ENCODE results near the gene GPBP1L1. TPM values are rescaled to one million over a fixed set of nuclear protein-coding genes. Genes with fewer than 3 reads are reported as not detected.

GPBP1L1 gene
- total and polyA plus RNA-seq, 9 of the 15 experiments (the other 6 are each of a cell fraction or from before 2014, with no cell fraction given) = 86.0 to 216 (median 138) TPM

- TF ChIP-seq, protein P1, sequence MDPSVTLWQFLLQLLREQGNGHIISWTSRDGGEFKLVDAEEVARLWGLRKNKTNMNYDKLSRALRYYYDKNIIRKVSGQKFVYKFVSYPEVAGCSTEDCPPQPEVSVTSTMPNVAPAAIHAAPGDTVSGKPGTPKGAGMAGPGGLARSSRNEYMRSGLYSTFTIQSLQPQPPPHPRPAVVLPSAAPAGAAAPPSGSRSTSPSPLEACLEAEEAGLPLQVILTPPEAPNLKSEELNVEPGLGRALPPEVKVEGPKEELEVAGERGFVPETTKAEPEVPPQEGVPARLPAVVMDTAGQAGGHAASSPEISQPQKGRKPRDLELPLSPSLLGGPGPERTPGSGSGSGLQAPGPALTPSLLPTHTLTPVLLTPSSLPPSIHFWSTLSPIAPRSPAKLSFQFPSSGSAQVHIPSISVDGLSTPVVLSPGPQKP (CRISPR knock-in tag; IDR thresholded peaks at IDR 0.05) = no peak
- TF ChIP-seq MLX (CRISPR knock-in tag; conservative IDR thresholded peaks at IDR 0.05) = no peak
Observed at GRCh38 chr1:45622524-45623394, 63.6 kb downstream of the GPBP1L1 start (continued).

- Histone ChIP-seq H3K4me1 (replicated peaks in 1 of 2; ENCODE audit: control insufficient read depth in 2 of 2, insufficient read depth in 2 of 2, low read length in 2 of 2) (peaks cover 0 to 17% of the 10 kb centered on the region in 2 experiments; a peak in 2 of 5 replicates), H3K27ac (ENCODE audit: extremely low read depth, low read depth, low read length) (peak overlapping the region; percentile 21; the same call in 1 of the 3 replicates), H3K9me1 (ENCODE audit: control insufficient read depth, insufficient read depth, low read length) (no peaks in the 10 kb centered on the region), H3K79me2 (ENCODE audit: control insufficient read depth, insufficient read depth, low read length) (no peaks in the 10 kb centered on the region), H3K9ac (ENCODE audit: insufficient read depth in 1 of 2, low read depth in 2 of 2, low read length in 2 of 2) (peak overlapping the region in 1 of 2 experiments; percentile 63; a peak in 2 of 4 replicates), H2AFZ (ENCODE audit: low read depth, low read length) (no peak overlapping the region), H3K36me3 (ENCODE audit: control insufficient read depth, insufficient read depth, low read length) (peaks cover 67% of the 10 kb centered on the region), H4K20me1 (replicated peaks; ENCODE audit: control insufficient read depth, insufficient read depth, low read length) (no peaks in the 10 kb centered on the region; the same call in none of the 2 replicates), H3K27me3 (ENCODE audit: control insufficient read depth in 2 of 2, insufficient read depth in 2 of 2, low read length in 2 of 2) (no peaks in the 10 kb centered on the region), H3K4me3 (no peak overlapping the region), H3K4me2 (ENCODE audit: insufficient read depth, low read length) (no peak overlapping the region), H3K9me3 (replicated peaks; ENCODE audit: control insufficient read depth, insufficient read depth, low read depth, low read length) (no peaks in the 10 kb centered on the region)
- DNase-seq (ENCODE audit: extremely low read depth in 1 of 4, low spot score in 3 of 4) = peak in 3 of 4 experiments; percentile 37 to 64 (median 43)
- in situ Hi-C loops (cut with MboI) = no loop called here
- no peak for FAIRE-seq
- ATAC-seq = peak; percentile 38
- intact Hi-C loops (cut with micrococcal nuclease) = no loop called here
- POLR2A ChIA-PET = interaction anchor here (0.7 to 1.7 kb wide), 4 partner anchors 10 to 100 kb away, joined by 3 to 5 read pairs (median 4); partner anchors contain the start of gene PRDX1
- 50% methylated on average over 18 of the region's 18 CpGs for WGBS (ENCODE audit: insufficient coverage, low coverage, missing lambda C conversion rate)
- BruUV-seq (replicated peaks) = no TSS peak
- CTCF ChIA-PET (ENCODE audit: low intra/inter-chr PET ratio) = no interaction called here
- TF ChIP-seq E2F8 (IDR thresholded peaks at IDR 0.05; ENCODE audit: low read depth, partially characterized antibody) (no peak), FOXK1 (CRISPR knock-in tag; IDR thresholded peaks at IDR 0.05; ENCODE audit: borderline replicate concordance) (no peak), RBFOX2 (IDR thresholded peaks at IDR 0.05; ENCODE audit: low read depth, low read length) (0 out of 2 replicates have a peak, but pooled peaks have one; percentile 9), JUNB (CRISPR knock-in tag; conservative IDR thresholded peaks at IDR 0.05) (no peak), ZNF175 (CRISPR knock-in tag; IDR thresholded peaks at IDR 0.05; ENCODE audit: low read depth) (no peak), NR2C1 (IDR thresholded peaks at IDR 0.05) (peak; percentile 93), NR2C1 (tag; IDR thresholded peaks at IDR 0.05) (peak; percentile 96), BHLHE40 (IDR thresholded peaks at IDR 0.05; ENCODE audit: low read length) (0 out of 2 replicates have a peak, but pooled peaks have one; percentile 18), ZNF282 (CRISPR knock-in tag; IDR thresholded peaks at IDR 0.05) (peak; percentile 53; the same call in 1 of the 2 replicates)
- TF ChIP-seq, protein P2, sequence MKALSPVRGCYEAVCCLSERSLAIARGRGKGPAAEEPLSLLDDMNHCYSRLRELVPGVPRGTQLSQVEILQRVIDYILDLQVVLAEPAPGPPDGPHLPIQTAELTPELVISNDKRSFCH (CRISPR knock-in tag; IDR thresholded peaks at IDR 0.05) = no peak
- TF ChIP-seq, protein P2 (tag; IDR thresholded peaks at IDR 0.05) = 0 out of 2 replicates have a peak, but pooled peaks have one; percentile 31
Observed at GRCh38 chr1:45621895-45622523, 64.3 kb downstream of the GPBP1L1 start.

Measured in K562 (cell line).